ENCODE data around the gene IGSF23. TPM values are rescaled to one million over a fixed set of nuclear protein-coding genes. Genes with fewer than 3 reads are reported as not detected.

The IGSF23 gene
- total RNA-seq, 1 donor from 2014 or later = not detected

GRCh38 chr19:44571830-44572580 is 41.4 kb upstream of the IGSF23 start:
- no peaks in the 10 kb centered on the region for H3K9me3 ChIP-seq
- no peaks in the 10 kb centered on the region for H3K4me1 ChIP-seq
- H3K36me3 ChIP-seq = no peaks in the 10 kb centered on the region
- no peaks in the 10 kb centered on the region for H3K27me3 ChIP-seq
- no peak overlapping the region for H3K4me3 ChIP-seq
- intact Hi-C loops (cut with DNase I) = loop anchor here (1.0 kb wide), 1 partner anchor 85 kb away; no protein-coding TSS in a partner anchor
- H3K27ac ChIP-seq = no peak overlapping the region
- DNase-seq (ENCODE audit: low spot score in 2 of 2) = no peak
- TF ChIP-seq CTCF (IDR thresholded peaks at IDR 0.05) = no peak

GRCh38 chr19:44572581-44572900 is 40.8 kb upstream of the IGSF23 start:
- H3K27me3 ChIP-seq = no peaks in the 10 kb centered on the region
- no peak for TF ChIP-seq CTCF (IDR thresholded peaks at IDR 0.05)
- no peaks in the 10 kb centered on the region for H3K9me3 ChIP-seq
- no peak overlapping the region for H3K4me3 ChIP-seq
- DNase-seq (ENCODE audit: low spot score in 2 of 2) = no peak
- no peaks in the 10 kb centered on the region for H3K36me3 ChIP-seq
- H3K4me1 ChIP-seq = no peaks in the 10 kb centered on the region
- H3K27ac ChIP-seq = no peak overlapping the region
- intact Hi-C loops (cut with DNase I) = no loop called here

- intact Hi-C loops (cut with DNase I) = no loop called here
- H3K27ac ChIP-seq = no peak overlapping the region
- TF ChIP-seq CTCF (IDR thresholded peaks at IDR 0.05) = no peak
These were observed 40.2 kb upstream of the IGSF23 start for GRCh38 chr19:44573183-44573582.

DNA sequence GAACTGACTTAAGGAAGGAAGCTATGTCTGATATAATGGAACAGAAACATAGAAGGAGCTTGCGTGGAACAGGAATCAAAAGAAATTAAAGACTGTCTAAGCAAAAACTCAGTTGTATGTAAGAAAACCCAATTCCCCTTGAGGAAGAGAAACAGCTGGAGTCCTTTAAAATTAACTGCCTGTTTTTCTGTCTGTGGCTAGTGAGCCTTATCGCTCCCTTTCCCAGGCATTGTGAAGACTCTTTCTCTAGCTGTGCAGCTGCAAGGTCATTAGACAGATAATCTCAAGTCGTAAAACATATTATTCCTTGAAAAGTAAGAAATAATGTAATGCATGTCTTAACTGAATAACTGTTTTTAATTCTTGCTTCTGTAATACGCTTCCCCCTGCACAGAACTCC is 39.7 kb upstream of the IGSF23 start:
- Histone ChIP-seq H3K36me3 (no peaks in the 10 kb centered on the region), H3K27ac (no peak overlapping the region), H3K4me3 (no peak overlapping the region), H3K9me3 (no peaks in the 10 kb centered on the region), H3K4me1 (no peaks in the 10 kb centered on the region), H3K27me3 (no peaks in the 10 kb centered on the region)
- DNase-seq (ENCODE audit: low spot score in 2 of 2) = no peak
- intact Hi-C loops (cut with DNase I) = no loop called here
- TF ChIP-seq CTCF (IDR thresholded peaks at IDR 0.05) = no peak

More at GRCh38 chr19:44573183-44573582, 40.2 kb upstream of the IGSF23 start:
- no peak for DNase-seq (ENCODE audit: low spot score in 2 of 2)
- no peaks in the 10 kb centered on the region for H3K27me3 ChIP-seq
- no peaks in the 10 kb centered on the region for H3K9me3 ChIP-seq
- H3K36me3 ChIP-seq = no peaks in the 10 kb centered on the region
- no peaks in the 10 kb centered on the region for H3K4me1 ChIP-seq
- H3K4me3 ChIP-seq = no peak overlapping the region

DNA sequence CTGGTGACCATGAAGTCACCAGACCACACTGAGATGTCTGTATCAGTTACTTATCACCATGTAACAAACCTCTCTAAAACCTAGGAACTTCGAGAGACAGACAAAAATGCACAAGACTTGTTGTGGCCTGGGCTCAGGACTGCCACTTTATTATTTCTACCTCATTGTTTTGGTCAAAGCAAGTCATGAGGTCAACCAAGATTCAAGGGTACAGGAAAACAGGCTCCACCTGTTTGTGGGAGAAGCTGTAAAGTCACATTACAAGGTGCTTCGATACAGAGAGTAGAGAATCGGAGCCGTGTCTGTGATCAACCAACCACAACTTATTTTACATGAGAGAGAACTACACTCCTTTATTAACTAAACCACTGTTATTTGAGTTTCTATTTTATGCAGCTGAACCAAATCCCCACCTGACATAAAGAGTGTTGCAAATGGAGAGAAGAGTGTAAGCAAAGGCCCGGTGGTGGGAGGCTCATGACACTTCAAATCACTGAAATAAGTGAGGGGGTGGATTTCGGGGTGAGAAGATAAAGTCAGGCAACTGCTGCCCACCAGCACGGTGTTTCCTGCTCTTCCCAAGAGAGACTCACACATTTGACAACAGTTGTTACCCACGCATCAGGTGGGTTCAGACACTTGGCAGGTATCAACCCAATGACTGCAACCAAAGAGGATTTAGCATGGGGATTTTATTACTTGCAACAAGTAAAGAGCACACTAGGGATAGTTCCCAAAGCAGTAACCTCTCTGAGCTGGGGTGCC is 39.0 kb upstream of the IGSF23 start:
- no peaks in the 10 kb centered on the region for H3K9me3 ChIP-seq
- no peak for DNase-seq (ENCODE audit: low spot score in 2 of 2)
- no peak overlapping the region for H3K27ac ChIP-seq
- H3K36me3 ChIP-seq = no peaks in the 10 kb centered on the region
- no peak for TF ChIP-seq CTCF (IDR thresholded peaks at IDR 0.05)
- no peaks in the 10 kb centered on the region for H3K27me3 ChIP-seq
- H3K4me3 ChIP-seq = no peak overlapping the region
- intact Hi-C loops (cut with DNase I) = no loop called here
- H3K4me1 ChIP-seq = no peaks in the 10 kb centered on the region
